Neural cell (in vitro differentiated cells): ENCODE measurements around the gene KCNK2. TPM values are rescaled to one million over a fixed set of nuclear protein-coding genes. Genes with fewer than 3 reads are reported as not detected.

Experiments used
- H2AFZ ChIP-seq: fragments of 200-600, 300-800 bp; sonication (generic), shearing (Covaris generic); 2 replicates; pipeline ENCODE4 v1.6.0; 2014; ENCODE audit warnings: low read depth, mild to moderate bottlenecking, antibody characterized with exemption, low read length, moderate library complexity
- H3F3A ChIP-seq: fragments of 200-600 bp; shearing (Covaris generic); 2 replicates; pipeline ENCODE4 v1.6.1; 2016; ENCODE audit warnings: mild to moderate bottlenecking, moderate library complexity, mixed read lengths, antibody characterized with exemption, low read length; ENCODE audit not compliant: insufficient read depth, poor library complexity, severe bottlenecking
- H3K27ac ChIP-seq: fragments of 200-600, 300-800 bp; sonication (generic), shearing (Covaris generic); 2 replicates; pipeline ENCODE4 v1.5.1; 2014; ENCODE audit warnings: mild to moderate bottlenecking, low read length, moderate library complexity
- H3K27me3 ChIP-seq: fragments of 300-800, 200-600 bp; sonication (generic), shearing (Covaris generic); 2 replicates; pipeline ENCODE4 v1.6.0; 2014; ENCODE audit warnings: mild to moderate bottlenecking, low read depth, low read length, moderate library complexity; ENCODE audit not compliant: insufficient read depth
- H3K36me3 ChIP-seq: fragments of 300-800, 200-600 bp; sonication (generic), shearing (Covaris generic); 2 replicates; pipeline ENCODE4 v1.5.1; 2014; ENCODE audit warnings: mild to moderate bottlenecking, antibody characterized with exemption, low read length, moderate library complexity; ENCODE audit not compliant: insufficient read depth
- H3K4me2 ChIP-seq: fragments of 300-800, 200-600 bp; sonication (generic), shearing (Covaris generic); 2 replicates; pipeline ENCODE4 v1.6.0; 2014; ENCODE audit warnings: mild to moderate bottlenecking, low read length
- H3K4me3 ChIP-seq: fragments of 300-800, 200-600 bp; sonication (generic), shearing (Covaris generic); 2 replicates; pipeline ENCODE4 v1.5.1; 2014; ENCODE audit warnings: mild to moderate bottlenecking, low read length, moderate library complexity
- H3K79me2 ChIP-seq: fragments of 200-600 bp; shearing (Covaris generic); replicated peaks from 2 replicates; pipeline ENCODE4 v1.6.0; 2014; ENCODE audit warnings: mild to moderate bottlenecking, low read length, moderate library complexity; ENCODE audit not compliant: insufficient read depth
- H3K9ac ChIP-seq: fragments of 300-800, 200-600 bp; sonication (generic), shearing (Covaris generic); 2 replicates; pipeline ENCODE4 v1.6.1; 2016; ENCODE audit warnings: mild to moderate bottlenecking, low read length, mixed read lengths
- H3K9me2 ChIP-seq: fragments of 200-600 bp; shearing (Covaris generic); 2 replicates; pipeline ENCODE4 v1.6.1; 2016; ENCODE audit warnings: mild to moderate bottlenecking, low read length, mixed read lengths; ENCODE audit not compliant: insufficient read depth
- H3K9me3 ChIP-seq: fragments of 200-600, 300-800 bp; sonication (generic), shearing (Covaris generic); 2 replicates; pipeline ENCODE4 v1.6.1; 2016; ENCODE audit warnings: mild to moderate bottlenecking, mixed run types, low read length, moderate library complexity, mixed read lengths
- H4K20me1 ChIP-seq: fragments of 200-600 bp; shearing (Covaris generic); 2 replicates; pipeline ENCODE4 v1.6.1; 2016; ENCODE audit warnings: mild to moderate bottlenecking, mixed run types; ENCODE audit not compliant: insufficient read depth
- EP300 ChIP-seq: fragments of 450-650 bp; conservative IDR thresholded peaks from 2 replicates; pipeline ENCODE4 v1.6.1; 2014; ENCODE audit warnings: antibody characterized with exemption, mild to moderate bottlenecking, moderate library complexity; ENCODE audit not compliant: poor library complexity, severe bottlenecking
- EZH2 ChIP-seq: fragments of 200-600, 300-800 bp; shearing (Covaris generic), sonication (generic); IDR thresholded peaks from 2 replicates; pipeline ENCODE4 v1.6.1; 2014; ENCODE audit warnings: antibody characterized with exemption, low read length, borderline replicate concordance, mild to moderate bottlenecking; ENCODE audit not compliant: insufficient read depth, poor library complexity, severe bottlenecking
- MXI1 ChIP-seq: fragments of 450-650 bp; conservative IDR thresholded peaks from 2 replicates; pipeline ENCODE4 v1.6.1; 2014; ENCODE audit warnings: antibody characterized with exemption, mild to moderate bottlenecking; ENCODE audit not compliant: poor library complexity, severe bottlenecking
- POLR2AphosphoS5 ChIP-seq: IDR thresholded peaks from 2 replicates; pipeline ENCODE4 v1.6.1; 2012
- RAD21 ChIP-seq: fragments of 450-650 bp; conservative IDR thresholded peaks from 2 replicates; pipeline ENCODE4 v1.6.1; 2014; ENCODE audit warnings: antibody characterized with exemption, mild to moderate bottlenecking, moderate library complexity
- SMC3 ChIP-seq: fragments of 450-650 bp; conservative IDR thresholded peaks from 2 replicates; pipeline ENCODE4 v1.6.1; 2014; ENCODE audit warnings: antibody characterized with exemption, mild to moderate bottlenecking, moderate library complexity; ENCODE audit not compliant: poor library complexity
- TAF1 ChIP-seq: IDR thresholded peaks from 2 replicates; pipeline ENCODE4 v1.6.1; 2012; ENCODE audit warnings: low read depth
- polyA minus RNA-seq: library from RNA; depleted of rRNA, polyadenylated mRNA; stranded (reverse); fragments of >200 nt; gene quantifications from 2 replicates; pipeline ENCODE4 v1.2.3, GENCODE V29; 2014
- polyA plus RNA-seq: library from polyadenylated mRNA; depleted of rRNA; stranded (reverse); fragments of >200 nt; gene quantifications from 2 replicates; pipeline ENCODE4 v1.2.3, GENCODE V29; 2014
- TF ChIP-seq, protein P1 (sequence below): IDR thresholded peaks from 2 replicates; pipeline ENCODE4 v1.6.1; 2012; ENCODE audit warnings: borderline replicate concordance
- TF ChIP-seq, protein P2 (sequence below): fragments of 450-650 bp; IDR thresholded peaks from 2 replicates; pipeline ENCODE4 v1.5.1; 2014; ENCODE audit warnings: antibody characterized with exemption, mild to moderate bottlenecking, moderate library complexity; ENCODE audit not compliant: poor library complexity, severe bottlenecking

The KCNK2 gene, protein sequence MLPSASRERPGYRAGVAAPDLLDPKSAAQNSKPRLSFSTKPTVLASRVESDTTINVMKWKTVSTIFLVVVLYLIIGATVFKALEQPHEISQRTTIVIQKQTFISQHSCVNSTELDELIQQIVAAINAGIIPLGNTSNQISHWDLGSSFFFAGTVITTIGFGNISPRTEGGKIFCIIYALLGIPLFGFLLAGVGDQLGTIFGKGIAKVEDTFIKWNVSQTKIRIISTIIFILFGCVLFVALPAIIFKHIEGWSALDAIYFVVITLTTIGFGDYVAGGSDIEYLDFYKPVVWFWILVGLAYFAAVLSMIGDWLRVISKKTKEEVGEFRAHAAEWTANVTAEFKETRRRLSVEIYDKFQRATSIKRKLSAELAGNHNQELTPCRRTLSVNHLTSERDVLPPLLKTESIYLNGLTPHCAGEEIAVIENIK
- polyA plus RNA-seq, result 4.9 and 6.8 TPM in 2 replicates
- polyA minus RNA-seq, result 7.5 and 9.4 TPM in 2 replicates

DNA sequence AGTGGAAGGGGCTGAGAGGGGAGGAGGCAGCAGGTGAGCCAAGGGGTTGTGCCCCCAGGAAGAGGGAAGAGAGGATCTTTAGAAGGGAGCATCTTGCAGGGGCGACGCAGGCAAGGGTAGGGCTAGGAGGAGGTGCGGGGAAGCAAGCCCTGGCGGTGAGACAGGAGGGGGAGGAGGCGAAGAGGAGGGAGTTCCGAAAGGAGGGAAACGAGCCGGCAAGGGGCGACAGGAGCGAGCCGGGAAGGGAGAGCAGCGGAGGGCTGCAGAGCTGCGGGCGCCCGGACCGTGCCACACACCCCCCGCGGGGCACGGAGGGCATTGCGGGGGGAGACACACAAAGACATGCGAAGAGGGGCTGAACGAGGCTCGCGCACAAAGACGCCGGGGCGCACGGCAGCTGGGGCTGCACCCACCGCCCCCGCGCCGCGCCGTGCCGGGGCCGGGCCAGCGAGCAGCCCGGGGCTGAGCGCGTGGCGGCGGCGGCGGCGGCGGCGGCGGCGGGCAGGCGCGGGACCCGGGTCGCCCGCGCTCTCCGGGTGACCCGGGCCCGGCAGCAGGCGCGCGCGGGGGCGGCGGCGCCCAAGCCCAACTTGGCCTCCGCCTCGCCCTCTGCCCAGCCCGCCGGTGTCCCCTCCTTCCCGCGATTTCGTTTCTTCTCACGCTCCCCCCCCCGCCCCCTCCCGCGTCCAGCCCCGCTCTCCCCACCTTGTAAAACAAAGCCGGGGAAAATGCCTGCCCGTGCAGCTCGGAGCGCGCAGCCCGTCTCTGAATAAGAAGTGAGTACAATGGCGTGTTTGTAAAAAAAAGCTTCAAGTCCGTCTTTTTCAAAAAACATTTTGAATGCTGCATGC lies at the start of gene KCNK2:
TSS of gene KCNK2 (plus strand) at position 206 of the 851 bp plus-strand sequence. CDS start 649 bp downstream, outside the sequence.
- H3K9ac ChIP-seq, result peak within 1 kb of the TSS; percentile 70
- H3K36me3 ChIP-seq, result no peaks in the 10 kb centered on the region
- no peaks in the 10 kb centered on the region for H3K9me2 ChIP-seq
- H3K27ac ChIP-seq, result no peak within 1 kb of the TSS
- H3K27me3 ChIP-seq, result peaks cover 40% of the 10 kb centered on the region
- H2AFZ ChIP-seq, result peak within 1 kb of the TSS; percentile 75
- H3K4me3 ChIP-seq, result peak within 1 kb of the TSS; percentile 78
- no peaks in the 10 kb centered on the region for H4K20me1 ChIP-seq
- no peaks in the 10 kb centered on the region for H3K9me3 ChIP-seq
- H3K4me2 ChIP-seq, result peak within 1 kb of the TSS; percentile 77
- H3F3A ChIP-seq, result no peaks in the 10 kb centered on the region
- H3K79me2 ChIP-seq, result no peaks in the 10 kb centered on the region
- TF ChIP-seq EP300, result no peak
- TF ChIP-seq, protein P1, sequence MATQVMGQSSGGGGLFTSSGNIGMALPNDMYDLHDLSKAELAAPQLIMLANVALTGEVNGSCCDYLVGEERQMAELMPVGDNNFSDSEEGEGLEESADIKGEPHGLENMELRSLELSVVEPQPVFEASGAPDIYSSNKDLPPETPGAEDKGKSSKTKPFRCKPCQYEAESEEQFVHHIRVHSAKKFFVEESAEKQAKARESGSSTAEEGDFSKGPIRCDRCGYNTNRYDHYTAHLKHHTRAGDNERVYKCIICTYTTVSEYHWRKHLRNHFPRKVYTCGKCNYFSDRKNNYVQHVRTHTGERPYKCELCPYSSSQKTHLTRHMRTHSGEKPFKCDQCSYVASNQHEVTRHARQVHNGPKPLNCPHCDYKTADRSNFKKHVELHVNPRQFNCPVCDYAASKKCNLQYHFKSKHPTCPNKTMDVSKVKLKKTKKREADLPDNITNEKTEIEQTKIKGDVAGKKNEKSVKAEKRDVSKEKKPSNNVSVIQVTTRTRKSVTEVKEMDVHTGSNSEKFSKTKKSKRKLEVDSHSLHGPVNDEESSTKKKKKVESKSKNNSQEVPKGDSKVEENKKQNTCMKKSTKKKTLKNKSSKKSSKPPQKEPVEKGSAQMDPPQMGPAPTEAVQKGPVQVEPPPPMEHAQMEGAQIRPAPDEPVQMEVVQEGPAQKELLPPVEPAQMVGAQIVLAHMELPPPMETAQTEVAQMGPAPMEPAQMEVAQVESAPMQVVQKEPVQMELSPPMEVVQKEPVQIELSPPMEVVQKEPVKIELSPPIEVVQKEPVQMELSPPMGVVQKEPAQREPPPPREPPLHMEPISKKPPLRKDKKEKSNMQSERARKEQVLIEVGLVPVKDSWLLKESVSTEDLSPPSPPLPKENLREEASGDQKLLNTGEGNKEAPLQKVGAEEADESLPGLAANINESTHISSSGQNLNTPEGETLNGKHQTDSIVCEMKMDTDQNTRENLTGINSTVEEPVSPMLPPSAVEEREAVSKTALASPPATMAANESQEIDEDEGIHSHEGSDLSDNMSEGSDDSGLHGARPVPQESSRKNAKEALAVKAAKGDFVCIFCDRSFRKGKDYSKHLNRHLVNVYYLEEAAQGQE, result no peak
- TF ChIP-seq MXI1, result no peak
- no peak for TF ChIP-seq SMC3
- TF ChIP-seq POLR2AphosphoS5, result peak; percentile 35
- no peak for TF ChIP-seq RAD21
- TF ChIP-seq, protein P2, sequence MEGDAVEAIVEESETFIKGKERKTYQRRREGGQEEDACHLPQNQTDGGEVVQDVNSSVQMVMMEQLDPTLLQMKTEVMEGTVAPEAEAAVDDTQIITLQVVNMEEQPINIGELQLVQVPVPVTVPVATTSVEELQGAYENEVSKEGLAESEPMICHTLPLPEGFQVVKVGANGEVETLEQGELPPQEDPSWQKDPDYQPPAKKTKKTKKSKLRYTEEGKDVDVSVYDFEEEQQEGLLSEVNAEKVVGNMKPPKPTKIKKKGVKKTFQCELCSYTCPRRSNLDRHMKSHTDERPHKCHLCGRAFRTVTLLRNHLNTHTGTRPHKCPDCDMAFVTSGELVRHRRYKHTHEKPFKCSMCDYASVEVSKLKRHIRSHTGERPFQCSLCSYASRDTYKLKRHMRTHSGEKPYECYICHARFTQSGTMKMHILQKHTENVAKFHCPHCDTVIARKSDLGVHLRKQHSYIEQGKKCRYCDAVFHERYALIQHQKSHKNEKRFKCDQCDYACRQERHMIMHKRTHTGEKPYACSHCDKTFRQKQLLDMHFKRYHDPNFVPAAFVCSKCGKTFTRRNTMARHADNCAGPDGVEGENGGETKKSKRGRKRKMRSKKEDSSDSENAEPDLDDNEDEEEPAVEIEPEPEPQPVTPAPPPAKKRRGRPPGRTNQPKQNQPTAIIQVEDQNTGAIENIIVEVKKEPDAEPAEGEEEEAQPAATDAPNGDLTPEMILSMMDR, result no peak
- no peak for TF ChIP-seq TAF1
- TF ChIP-seq EZH2, result no peak

GRCh38 chr1:215032911-215033526 lies 49.5 kb upstream of the KCNK2 start:
- Histone ChIP-seq H3K27ac (no peak overlapping the region), H3K4me3 (no peak overlapping the region), H3F3A (no peaks in the 10 kb centered on the region), H4K20me1 (no peaks in the 10 kb centered on the region), H3K4me2 (no peak overlapping the region), H3K36me3 (no peaks in the 10 kb centered on the region), H3K27me3 (no peaks in the 10 kb centered on the region), H3K9me2 (no peaks in the 10 kb centered on the region), H2AFZ (no peak overlapping the region), H3K9me3 (no peaks in the 10 kb centered on the region), H3K9ac (no peak overlapping the region), H3K79me2 (no peaks in the 10 kb centered on the region)
- TF ChIP-seq RAD21 (no peak), MXI1 (no peak), EP300 (no peak), POLR2AphosphoS5 (no peak), EZH2 (no peak), SMC3 (no peak)
- TF ChIP-seq, protein P1, result no peak
- TF ChIP-seq, protein P2, result no peak
